ES-I3 (cell line): ENCODE data around the gene PCDH20.
"Not testable (repeated sequence)": the region's sequence is repeated elsewhere in the genome, so short reads cannot be mapped to it uniquely, and the experiment has no call there.

Experiments used
- H3K36me3 ChIP-seq: 2 replicates; pipeline ENCODE4 v1.6.1; 2013; ENCODE audit warnings: mild to moderate bottlenecking, low read length, control low read depth, moderate library complexity; ENCODE audit not compliant: insufficient read depth
- H3K4me1 ChIP-seq: 2 replicates; pipeline ENCODE4 v1.6.1; 2013; ENCODE audit warnings: mild to moderate bottlenecking, control low read depth, low read length; ENCODE audit not compliant: insufficient read depth
- H3K9ac ChIP-seq: 2 replicates; pipeline ENCODE4 v1.6.1; 2013; ENCODE audit warnings: low read depth, mild to moderate bottlenecking, low read length, moderate library complexity
- H3K9me3 ChIP-seq: 2 replicates; pipeline ENCODE4 v1.6.1; 2013; ENCODE audit warnings: mild to moderate bottlenecking, low read length, moderate library complexity; ENCODE audit not compliant: control insufficient read depth, insufficient read depth

PCDH20 gene

GRCh38 chr13:61396121-61396520 lies 19.5 kb downstream of the PCDH20 start:
- Histone ChIP-seq H3K9ac (no peak overlapping the region), H3K9me3 (no peaks in the 10 kb centered on the region), H3K36me3 (no peaks in the 10 kb centered on the region), H3K4me1 (peaks cover 10% of the 10 kb centered on the region; the same call in 1 of the 2 replicates)

DNA sequence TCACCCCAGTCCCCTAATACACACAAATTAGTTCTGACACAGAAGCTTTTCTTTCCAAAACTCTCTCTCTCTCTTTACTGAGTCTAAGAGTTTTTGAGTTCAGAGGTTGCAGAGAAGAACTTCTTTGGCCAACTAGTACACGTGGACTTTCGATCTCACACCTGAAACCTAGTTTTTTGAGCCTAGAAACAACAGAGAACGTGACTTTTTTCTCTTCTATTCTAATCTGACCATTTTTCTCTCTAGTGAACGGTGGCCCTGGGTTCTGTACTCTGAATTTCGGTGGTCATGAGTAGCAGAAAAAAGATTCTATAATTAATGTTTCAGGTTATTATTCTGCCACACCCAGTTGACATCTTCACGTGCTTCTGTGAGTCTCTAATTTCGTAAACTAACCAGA lies 24.2 kb downstream of the PCDH20 start:
- no peak overlapping the region for H3K9ac ChIP-seq
- H3K9me3 ChIP-seq = no peaks in the 10 kb centered on the region
- no peaks in the 10 kb centered on the region for H3K36me3 ChIP-seq
- H3K4me1 ChIP-seq = peaks cover 8% of the 10 kb centered on the region; the same call in 1 of the 2 replicates

- Histone ChIP-seq H3K36me3 (no peaks in the 10 kb centered on the region), H3K4me1 (no peaks in the 10 kb centered on the region), H3K9ac (no peak overlapping the region), H3K9me3 (no peaks in the 10 kb centered on the region)
Measured at GRCh38 chr13:61387694-61388093, 28.0 kb downstream of the PCDH20 start.

DNA sequence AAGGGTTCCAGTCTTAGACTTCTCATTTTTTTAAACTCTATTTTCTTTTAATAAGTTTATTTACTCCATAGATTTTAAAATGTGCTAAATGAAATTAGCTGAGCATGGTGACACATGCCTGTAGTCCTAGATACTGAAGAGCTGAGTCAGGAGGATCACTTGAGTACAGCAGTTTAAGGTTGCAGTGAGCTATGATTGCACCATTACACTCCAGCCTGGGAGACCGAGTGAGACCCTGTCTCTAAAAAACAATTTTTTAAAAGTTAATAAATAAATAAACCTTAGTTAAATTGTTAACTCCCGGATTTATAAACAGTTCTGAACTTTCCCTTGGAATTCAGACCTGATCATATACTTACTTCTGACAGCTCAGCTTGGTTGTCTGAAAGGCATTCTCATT lies 32.5 kb downstream of the PCDH20 start:
- Histone ChIP-seq H3K9me3 (no peaks in the 10 kb centered on the region), H3K9ac (no peak overlapping the region), H3K36me3 (no peaks in the 10 kb centered on the region), H3K4me1 (no peaks in the 10 kb centered on the region)

GRCh38 chr13:61370520-61370919 lies 45.1 kb downstream of the PCDH20 start:
- no peaks in the 10 kb centered on the region for H3K9me3 ChIP-seq
- H3K9ac ChIP-seq = no peak overlapping the region
- H3K36me3 ChIP-seq = no peaks in the 10 kb centered on the region
- peaks cover 6% of the 10 kb centered on the region; the same call in 1 of the 2 replicates for H3K4me1 ChIP-seq

- H3K4me1 ChIP-seq, H3K36me3 ChIP-seq, H3K9me3 ChIP-seq, H3K9ac ChIP-seq: not testable (repeated sequence)
Measured at GRCh38 chr13:61364690-61365089, 51.0 kb downstream of the PCDH20 start.

DNA sequence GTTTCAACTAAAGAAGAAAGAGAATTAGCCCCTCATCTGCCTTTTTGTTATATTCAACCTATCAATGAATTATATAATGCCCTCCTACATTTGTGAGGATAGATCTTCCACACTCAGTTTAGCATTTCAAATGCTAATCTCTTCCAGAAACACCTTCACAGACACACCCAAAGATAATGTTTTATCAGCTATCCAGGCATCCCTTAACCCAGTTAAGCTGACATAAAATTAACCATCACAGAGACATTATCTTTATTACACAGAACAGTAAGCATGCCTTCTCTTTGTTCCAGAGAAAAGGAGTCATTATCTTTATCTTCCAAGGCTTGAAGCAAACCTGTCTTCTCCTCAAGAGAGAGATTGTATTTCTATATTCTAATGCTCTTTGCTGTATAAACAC lies 53.1 kb downstream of the PCDH20 start:
- Histone ChIP-seq H3K9ac (no peak overlapping the region), H3K9me3 (no peaks in the 10 kb centered on the region), H3K36me3 (no peaks in the 10 kb centered on the region), H3K4me1 (peaks cover 7% of the 10 kb centered on the region; the same call in 1 of the 2 replicates)
